IPS-20b (cell line): ENCODE data around the gene SCARB1.

Experiments used
- H3K27ac ChIP-seq: one replicate; pipeline ENCODE4 v1.5.1; 2013; ENCODE audit warnings: low read length
- H3K27me3 ChIP-seq: 2 replicates; pipeline ENCODE4 v1.6.1; 2013; ENCODE audit warnings: mild to moderate bottlenecking, low read length, inconsistent platforms; ENCODE audit not compliant: insufficient read depth
- H3K36me3 ChIP-seq: 2 replicates; pipeline ENCODE4 v1.6.1; 2013; ENCODE audit warnings: low read depth, mild to moderate bottlenecking, inconsistent platforms, low read length, moderate library complexity; ENCODE audit not compliant: insufficient read depth
- H3K4me1 ChIP-seq: 2 replicates; pipeline ENCODE4 v1.6.1; 2013; ENCODE audit warnings: mild to moderate bottlenecking, control low read depth, inconsistent platforms, low read length, moderate library complexity; ENCODE audit not compliant: insufficient read depth
- H3K4me3 ChIP-seq: 2 replicates; pipeline ENCODE4 v1.5.1; 2013; ENCODE audit warnings: mild to moderate bottlenecking, low read length, inconsistent platforms
- H3K9ac ChIP-seq: 2 replicates; pipeline ENCODE4 v1.6.1; 2013; ENCODE audit warnings: low read depth, mild to moderate bottlenecking, inconsistent platforms, low read length, moderate library complexity
- H3K9me3 ChIP-seq: 2 replicates; pipeline ENCODE4 v1.6.1; 2013; ENCODE audit warnings: mild to moderate bottlenecking, low read depth, low read length, inconsistent platforms; ENCODE audit not compliant: insufficient read depth

The SCARB1 gene

DNA sequence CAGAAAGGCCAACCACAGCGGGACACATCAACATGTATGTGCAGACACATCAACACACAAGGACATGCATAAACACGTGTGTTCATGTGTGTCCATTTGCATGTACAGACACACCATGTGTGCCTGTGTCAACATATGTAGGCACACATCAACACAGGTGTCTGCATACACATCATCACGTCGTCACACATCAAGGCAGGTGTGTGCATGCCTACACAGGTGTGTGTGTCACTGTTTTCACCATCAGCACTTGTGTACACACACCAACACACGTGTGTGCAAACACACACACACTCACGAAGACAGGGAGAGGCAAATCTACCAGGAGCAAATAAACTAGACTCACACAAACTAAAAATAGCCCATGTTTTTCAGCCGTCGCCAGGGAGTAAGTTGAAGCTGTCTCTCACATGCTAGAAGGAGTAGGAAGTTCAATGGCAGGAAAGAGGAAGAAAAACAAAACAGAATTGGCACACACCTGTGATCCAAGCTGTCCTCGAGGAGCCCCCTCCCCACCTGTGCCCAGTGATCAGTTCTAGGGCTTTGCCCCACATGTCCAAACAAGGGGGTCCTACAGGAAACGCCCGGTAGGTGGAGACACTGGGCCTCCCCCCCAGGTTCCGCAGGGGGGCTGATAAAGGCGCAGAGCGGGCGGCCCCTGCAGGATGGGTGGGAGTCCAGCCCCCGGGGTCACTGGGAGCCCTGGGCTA lies 7.4 kb downstream of the SCARB1 start:
- H3K27ac ChIP-seq = no peak overlapping the region

DNA sequence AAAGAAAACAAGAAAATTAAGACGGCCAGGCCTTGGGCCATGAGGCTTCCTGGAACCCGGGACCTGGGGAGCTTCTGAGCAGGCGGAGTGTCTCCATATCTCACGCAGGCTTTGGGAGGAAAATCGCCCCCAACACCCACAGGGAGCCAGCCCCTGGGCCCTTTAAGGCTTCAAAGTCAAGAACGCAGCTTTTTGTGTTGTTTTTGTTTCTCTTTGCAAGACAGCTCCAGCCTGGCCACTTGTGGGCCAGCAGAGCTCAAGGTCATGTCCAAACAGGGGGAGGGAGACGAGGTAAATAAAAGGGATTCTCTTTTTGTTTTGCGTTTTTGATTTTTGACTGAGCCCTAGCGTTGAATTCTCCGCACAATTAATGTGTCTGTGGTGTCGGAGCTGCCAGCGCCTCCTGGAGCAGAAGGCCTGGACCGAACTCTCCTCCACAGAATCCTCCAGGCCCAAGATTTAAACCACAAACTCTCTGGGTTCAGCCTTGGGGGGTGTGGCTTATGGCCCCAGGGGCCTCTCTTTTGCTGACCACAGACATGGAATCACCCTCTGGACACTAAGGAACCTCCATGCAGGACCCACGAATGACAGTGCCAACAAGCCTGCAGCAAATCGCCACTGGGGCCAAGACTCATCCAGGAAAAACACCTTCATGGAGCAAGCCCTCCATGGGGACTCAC lies 8.2 kb downstream of the SCARB1 start:
- H3K4me1 ChIP-seq = no peaks in the 10 kb centered on the region
- no peak overlapping the region for H3K27ac ChIP-seq
- no peaks in the 10 kb centered on the region for H3K9me3 ChIP-seq
- no peaks in the 10 kb centered on the region for H3K27me3 ChIP-seq
- no peak overlapping the region for H3K9ac ChIP-seq
- H3K36me3 ChIP-seq = peaks cover 6% of the 10 kb centered on the region; the same call in 1 of the 2 replicates
- H3K4me3 ChIP-seq = no peak overlapping the region

More for the DNA sequence above, 7.4 kb downstream of the SCARB1 start:
- Histone ChIP-seq H3K27me3 (no peaks in the 10 kb centered on the region), H3K4me1 (no peaks in the 10 kb centered on the region), H3K4me3 (no peak overlapping the region), H3K9me3 (no peaks in the 10 kb centered on the region), H3K9ac (no peak overlapping the region), H3K36me3 (peaks cover 8% of the 10 kb centered on the region; the same call in 1 of the 2 replicates)

DNA sequence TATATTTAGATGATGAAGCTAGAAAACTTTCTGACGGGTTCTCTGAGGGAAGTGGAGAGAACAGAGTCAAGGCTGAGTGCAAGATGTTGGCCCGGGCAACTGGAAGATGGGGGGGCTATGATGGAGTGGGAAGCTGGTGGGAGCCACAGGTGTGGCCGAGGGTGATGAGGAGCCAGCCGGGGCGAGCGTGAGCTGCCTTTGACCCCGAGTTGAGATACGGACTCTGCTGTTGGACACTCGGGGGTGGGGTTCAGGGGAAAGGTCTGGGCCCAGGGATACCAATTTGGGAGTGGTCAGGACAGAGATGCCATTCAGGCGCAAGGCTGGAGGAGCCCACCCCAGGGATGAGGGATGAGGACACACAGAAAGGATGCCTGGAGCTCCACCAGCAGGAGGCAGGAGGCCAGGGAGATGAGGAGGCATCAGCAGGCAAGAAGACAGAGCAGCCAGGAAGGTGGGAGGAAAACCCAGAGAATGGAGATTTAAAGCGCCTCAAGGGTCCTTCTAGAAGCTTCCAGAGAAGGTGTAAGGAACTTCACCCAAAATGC lies 9.0 kb downstream of the SCARB1 start:
- H3K9ac ChIP-seq = no peak overlapping the region
- no peaks in the 10 kb centered on the region; the same call in 1 of the 2 replicates for H3K36me3 ChIP-seq
- no peaks in the 10 kb centered on the region for H3K4me1 ChIP-seq
- H3K9me3 ChIP-seq = no peaks in the 10 kb centered on the region
- H3K27ac ChIP-seq = no peak overlapping the region
- H3K27me3 ChIP-seq = no peaks in the 10 kb centered on the region
- H3K4me3 ChIP-seq = no peak overlapping the region

DNA sequence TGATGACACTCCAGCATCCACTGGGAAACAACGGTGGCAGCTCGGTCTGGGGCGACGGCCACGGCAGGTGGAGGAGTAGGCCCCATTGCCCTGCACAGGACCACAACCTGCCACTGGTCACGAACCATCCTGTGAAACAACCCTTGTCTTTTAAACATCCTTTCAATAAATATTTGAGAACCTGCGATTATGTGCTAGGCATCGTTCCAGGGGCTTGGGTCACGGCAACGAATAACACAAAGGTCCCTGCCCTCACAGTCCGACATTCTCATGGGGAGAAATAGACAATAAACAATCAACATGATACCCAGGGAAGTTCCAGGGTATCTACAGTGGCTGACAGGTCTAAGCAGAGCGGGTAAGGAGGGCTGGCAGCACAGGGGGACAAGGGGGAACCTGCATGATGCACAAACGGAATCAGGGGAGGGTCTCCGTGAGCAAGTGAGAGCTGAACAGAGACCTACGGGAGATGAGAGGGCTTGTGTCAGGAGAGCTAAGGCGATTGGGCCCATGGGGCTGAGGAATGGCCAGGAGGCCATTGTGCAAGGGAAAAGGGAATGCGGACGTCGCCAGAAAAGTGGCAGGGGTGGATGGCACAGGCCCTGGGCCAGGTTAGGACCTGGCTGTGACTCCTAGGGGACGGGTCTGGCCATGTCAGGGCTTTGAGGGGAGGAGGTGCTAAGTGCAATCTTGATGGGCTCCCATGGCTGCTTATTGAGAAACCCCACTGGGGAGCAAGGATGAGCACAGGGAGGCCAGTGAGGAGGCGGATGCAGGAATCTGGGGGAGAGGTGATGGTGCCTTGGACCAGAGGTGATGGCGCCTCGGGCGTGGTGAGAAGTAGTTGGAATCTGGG lies 9.7 kb downstream of the SCARB1 start:
- Histone ChIP-seq H3K27ac (no peak overlapping the region), H3K4me3 (no peak overlapping the region), H3K4me1 (no peaks in the 10 kb centered on the region), H3K27me3 (no peaks in the 10 kb centered on the region), H3K36me3 (no peaks in the 10 kb centered on the region; the same call in 1 of the 2 replicates), H3K9me3 (no peaks in the 10 kb centered on the region), H3K9ac (no peak overlapping the region)

DNA sequence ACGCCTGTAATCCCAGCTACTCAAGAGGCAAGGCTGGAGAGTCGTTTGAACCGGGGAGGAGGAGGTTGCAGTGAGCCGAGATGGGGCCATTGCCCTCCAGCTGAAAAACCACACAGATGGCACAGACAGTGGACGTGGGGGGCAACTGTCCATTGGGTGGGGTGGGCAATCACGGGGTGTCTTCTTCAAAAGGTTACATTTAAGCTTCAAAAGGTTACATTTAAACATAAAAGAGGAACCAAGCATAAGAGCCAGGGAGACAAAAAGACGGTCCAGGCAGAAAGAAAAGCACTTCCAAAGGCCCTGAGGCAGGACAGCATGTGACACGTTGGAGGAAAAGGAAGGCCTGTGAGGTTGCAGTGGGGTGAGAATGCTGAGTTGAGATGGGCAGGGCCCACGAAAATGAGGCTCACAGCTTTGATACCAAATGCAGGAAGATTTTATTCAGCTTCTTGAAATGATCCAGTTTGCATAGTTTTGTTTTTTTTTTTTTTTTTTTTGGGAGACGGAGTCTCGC lies 10.7 kb downstream of the SCARB1 start:
- Histone ChIP-seq H3K27ac (no peak overlapping the region), H3K27me3 (no peaks in the 10 kb centered on the region), H3K36me3 (no peaks in the 10 kb centered on the region; the same call in 1 of the 2 replicates), H3K4me1 (no peaks in the 10 kb centered on the region), H3K9me3 (no peaks in the 10 kb centered on the region), H3K9ac (no peak overlapping the region), H3K4me3 (no peak overlapping the region)

DNA sequence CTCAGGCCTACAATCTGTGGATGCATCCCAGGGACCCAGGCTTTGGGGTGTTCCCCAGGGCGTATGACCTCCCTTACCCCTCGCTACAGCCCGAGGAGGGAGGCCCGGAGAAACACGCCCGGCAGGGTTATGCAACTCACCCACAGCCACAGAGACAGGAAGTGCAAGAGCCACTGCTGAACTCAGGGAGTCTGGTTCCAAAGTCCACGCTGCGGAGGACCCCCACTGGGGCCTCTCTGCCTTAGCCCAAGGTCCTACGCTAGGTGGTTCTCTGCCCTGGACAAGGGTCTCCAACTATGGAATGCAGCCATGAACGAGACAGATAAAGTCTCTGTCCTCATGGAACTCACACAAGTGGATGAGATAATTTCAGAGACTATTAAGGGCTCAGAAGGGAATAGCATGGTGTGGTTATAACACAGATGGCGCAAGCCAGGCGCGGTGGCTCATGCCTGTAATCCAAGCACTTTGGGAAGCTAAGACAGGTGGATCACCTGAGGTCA lies 11.3 kb downstream of the SCARB1 start:
- H3K9me3 ChIP-seq = no peaks in the 10 kb centered on the region
- H3K4me1 ChIP-seq = no peaks in the 10 kb centered on the region
- H3K27me3 ChIP-seq = no peaks in the 10 kb centered on the region
- H3K27ac ChIP-seq = no peak overlapping the region
- no peaks in the 10 kb centered on the region; the same call in 1 of the 2 replicates for H3K36me3 ChIP-seq
- no peak overlapping the region for H3K9ac ChIP-seq
- H3K4me3 ChIP-seq = no peak overlapping the region

DNA sequence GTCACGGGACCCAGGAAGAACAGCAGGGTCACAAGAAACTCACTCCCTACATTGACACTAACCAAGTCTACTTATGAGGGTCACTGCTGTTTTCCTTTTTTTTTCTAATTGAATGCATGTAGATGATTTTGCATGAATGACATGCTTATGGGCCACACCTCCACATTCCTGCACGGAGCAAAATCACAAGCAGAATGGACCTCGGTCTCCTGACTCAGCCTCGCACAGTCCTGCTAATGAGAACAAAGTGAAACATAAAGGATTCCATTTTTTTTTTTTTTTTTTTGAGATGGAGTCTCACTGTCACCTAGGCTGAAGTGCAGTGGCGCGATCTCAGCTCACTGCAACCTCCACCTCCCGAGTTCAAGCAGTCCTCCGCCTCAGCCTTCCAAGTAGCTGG lies 12.3 kb downstream of the SCARB1 start:
- H3K4me3 ChIP-seq = no peak overlapping the region
- H3K27me3 ChIP-seq = no peaks in the 10 kb centered on the region
- no peak overlapping the region for H3K27ac ChIP-seq
- no peak overlapping the region for H3K9ac ChIP-seq
- no peaks in the 10 kb centered on the region; the same call in 1 of the 2 replicates for H3K36me3 ChIP-seq
- H3K9me3 ChIP-seq = no peaks in the 10 kb centered on the region
- no peaks in the 10 kb centered on the region for H3K4me1 ChIP-seq

DNA sequence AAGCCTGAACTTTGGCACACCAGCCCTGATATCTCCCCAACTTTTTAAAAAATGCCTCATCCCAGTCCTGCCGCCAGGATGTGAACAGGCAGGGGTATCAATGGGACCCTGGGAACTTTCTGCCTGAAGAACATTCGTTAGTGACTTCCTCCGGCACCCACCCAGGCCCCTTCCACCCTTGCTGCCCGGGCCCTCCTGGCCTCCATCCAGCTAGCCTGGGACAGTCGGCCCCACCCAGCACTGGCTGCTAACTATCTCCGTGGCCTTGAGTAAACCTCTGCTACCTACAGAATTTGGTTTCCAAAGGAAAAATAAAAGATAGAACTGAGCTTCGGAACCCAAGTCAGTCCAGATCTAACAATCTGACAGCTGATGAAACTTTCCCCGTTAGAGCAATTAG lies 14.3 kb downstream of the SCARB1 start:
- Histone ChIP-seq H3K27ac (no peak overlapping the region), H3K4me1 (no peaks in the 10 kb centered on the region), H3K36me3 (no peaks in the 10 kb centered on the region), H3K9me3 (no peaks in the 10 kb centered on the region), H3K27me3 (no peaks in the 10 kb centered on the region), H3K4me3 (no peak overlapping the region), H3K9ac (no peak overlapping the region)

DNA sequence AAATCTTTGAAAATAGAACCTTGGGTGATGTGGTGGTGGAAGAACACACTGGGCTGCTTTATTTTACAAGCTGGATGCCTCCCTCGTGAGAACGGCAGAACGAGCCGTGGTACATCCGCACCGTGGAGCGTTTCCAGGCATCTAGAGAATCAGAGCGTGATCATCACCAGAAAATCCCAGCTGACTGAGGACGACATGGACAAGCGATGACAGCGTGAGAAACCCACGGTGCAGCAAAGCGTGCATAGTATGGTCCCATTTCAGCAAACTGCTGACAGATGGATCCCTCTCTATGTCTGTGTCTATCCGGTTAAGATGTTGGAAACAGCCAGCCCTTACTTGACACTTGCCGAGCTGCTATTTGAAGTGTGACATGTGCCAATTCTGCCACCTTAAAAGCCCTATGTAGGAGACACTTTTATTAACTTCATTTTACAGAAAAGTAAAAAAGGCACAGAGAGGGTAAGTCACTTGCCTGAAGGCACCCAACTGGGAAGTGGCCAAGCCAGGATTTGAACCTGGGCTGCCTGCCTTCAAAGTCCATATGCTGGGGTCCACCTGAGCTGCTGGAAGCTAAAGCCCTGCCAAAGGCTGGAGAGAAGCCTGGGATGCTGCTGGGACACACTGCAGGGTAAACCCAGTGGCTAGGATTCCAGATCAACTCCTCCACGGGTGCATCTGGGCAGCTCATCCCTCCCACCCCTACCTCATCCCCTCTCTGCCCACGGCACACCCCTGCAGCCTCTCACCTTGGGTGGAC lies 14.9 kb downstream of the SCARB1 start:
- Histone ChIP-seq H3K27ac (no peak overlapping the region), H3K27me3 (no peaks in the 10 kb centered on the region), H3K36me3 (no peaks in the 10 kb centered on the region), H3K9me3 (no peaks in the 10 kb centered on the region), H3K4me1 (no peaks in the 10 kb centered on the region), H3K9ac (no peak overlapping the region), H3K4me3 (no peak overlapping the region)

DNA sequence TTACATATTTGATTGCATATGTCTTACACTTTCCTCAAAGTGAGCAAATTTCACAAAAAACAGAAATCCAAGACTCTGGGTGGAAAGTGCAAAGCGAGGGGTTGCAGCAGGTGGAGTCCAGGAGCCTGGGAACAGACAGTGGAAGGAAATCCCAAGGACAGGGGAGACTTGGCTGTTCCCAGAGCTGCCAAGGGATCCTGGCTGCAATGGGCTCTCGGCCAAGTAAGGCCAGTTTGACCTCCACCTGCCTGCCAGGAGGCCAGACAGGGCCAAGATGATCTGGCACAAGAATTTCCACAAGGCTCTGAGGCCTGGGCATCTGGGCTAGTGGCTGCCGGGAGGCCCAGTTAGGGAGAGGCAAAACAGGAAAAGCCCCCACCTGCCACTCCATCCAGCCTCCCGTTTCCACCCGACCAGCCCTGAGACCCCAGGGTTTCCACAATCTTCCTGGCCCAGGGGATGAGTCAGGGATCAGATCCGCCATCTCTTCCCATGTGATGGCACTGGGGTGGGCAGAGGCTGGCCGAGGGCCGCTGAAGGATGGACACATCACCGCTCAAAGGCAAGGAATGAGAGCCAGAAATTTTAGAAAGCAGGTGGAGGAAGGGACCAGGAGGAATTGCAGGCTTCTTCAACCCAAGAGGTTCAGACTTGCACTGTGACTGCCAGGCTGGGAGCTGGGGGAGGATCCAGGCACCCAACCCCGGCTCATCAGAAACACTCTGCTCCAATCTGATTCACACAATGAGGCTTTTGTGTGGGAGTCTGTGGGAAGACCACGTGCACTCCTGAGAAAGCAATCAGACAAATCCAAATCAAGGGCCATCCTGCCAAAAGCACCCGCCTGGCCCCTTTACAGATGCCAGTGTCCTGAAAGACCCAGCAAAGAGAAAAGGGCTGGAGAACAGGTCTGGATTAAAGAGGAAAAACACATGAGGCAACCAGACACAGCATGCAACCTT lies 16.3 kb downstream of the SCARB1 start:
- Histone ChIP-seq H3K4me3 (no peak overlapping the region), H3K27ac (no peak overlapping the region), H3K36me3 (no peaks in the 10 kb centered on the region), H3K9ac (no peak overlapping the region), H3K4me1 (no peaks in the 10 kb centered on the region), H3K27me3 (no peaks in the 10 kb centered on the region), H3K9me3 (no peaks in the 10 kb centered on the region)
